GM12872 (cell line): Measurements from ENCODE around the gene SRSF10.

ENCODE experiments used
- TF ChIP-seq, protein P1 (sequence below): IDR thresholded peaks from 3 replicates; pipeline ENCODE4 v1.5.1; 2011; ENCODE audit warnings: low read depth, mild to moderate bottlenecking, low read length, moderate library complexity; ENCODE audit not compliant: insufficient read depth

The SRSF10 gene

GRCh38 chr1:24018611-24019580 lies 38.8 kb upstream of the SRSF10 start:
- TF ChIP-seq, protein P1, sequence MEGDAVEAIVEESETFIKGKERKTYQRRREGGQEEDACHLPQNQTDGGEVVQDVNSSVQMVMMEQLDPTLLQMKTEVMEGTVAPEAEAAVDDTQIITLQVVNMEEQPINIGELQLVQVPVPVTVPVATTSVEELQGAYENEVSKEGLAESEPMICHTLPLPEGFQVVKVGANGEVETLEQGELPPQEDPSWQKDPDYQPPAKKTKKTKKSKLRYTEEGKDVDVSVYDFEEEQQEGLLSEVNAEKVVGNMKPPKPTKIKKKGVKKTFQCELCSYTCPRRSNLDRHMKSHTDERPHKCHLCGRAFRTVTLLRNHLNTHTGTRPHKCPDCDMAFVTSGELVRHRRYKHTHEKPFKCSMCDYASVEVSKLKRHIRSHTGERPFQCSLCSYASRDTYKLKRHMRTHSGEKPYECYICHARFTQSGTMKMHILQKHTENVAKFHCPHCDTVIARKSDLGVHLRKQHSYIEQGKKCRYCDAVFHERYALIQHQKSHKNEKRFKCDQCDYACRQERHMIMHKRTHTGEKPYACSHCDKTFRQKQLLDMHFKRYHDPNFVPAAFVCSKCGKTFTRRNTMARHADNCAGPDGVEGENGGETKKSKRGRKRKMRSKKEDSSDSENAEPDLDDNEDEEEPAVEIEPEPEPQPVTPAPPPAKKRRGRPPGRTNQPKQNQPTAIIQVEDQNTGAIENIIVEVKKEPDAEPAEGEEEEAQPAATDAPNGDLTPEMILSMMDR: no peak

- TF ChIP-seq, protein P1: no peak
Measured at GRCh38 chr1:24015221-24016210, 35.4 kb upstream of the SRSF10 start.

GRCh38 chr1:24010650-24011049 lies 30.5 kb upstream of the SRSF10 start:
- TF ChIP-seq, protein P1: no peak

DNA sequence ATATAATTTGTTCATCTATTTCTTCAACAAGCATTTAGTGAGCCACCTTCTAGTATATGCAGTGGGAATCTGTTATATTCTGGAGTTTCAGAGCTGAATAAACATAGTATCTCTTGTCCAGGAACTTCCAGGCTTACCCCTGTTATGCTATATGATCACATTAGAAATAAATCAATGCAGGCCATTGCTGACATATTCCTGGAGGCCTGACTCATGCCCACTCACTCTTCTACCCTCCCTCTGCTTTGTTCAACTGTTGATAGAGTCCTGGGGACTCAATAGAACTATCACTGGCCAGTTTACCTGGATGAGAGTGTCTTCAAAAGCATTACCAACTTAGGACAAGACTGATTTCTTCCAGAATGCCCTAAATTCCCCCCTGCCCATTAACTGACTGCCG lies 29.3 kb upstream of the SRSF10 start:
- TF ChIP-seq, protein P1: no peak

DNA sequence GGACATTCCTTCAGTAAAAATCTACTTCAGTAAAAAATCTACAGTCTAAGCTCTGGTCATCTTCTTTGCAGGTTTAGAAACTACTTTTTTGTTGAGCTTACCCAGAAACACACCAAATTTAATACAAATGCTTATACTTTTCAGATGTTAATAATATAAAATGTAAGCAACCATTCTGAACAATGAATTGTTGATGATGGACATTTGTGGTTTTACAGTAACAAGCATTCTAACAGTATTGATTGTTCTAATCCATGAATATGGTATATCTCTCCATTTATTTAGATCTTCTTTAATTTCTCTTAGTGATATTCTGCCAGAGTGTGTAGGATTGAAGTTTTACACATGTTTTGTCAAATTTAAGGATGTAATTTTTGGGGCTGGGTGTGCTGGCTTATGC lies 27.0 kb upstream of the SRSF10 start:
- TF ChIP-seq, protein P1: no peak

DNA sequence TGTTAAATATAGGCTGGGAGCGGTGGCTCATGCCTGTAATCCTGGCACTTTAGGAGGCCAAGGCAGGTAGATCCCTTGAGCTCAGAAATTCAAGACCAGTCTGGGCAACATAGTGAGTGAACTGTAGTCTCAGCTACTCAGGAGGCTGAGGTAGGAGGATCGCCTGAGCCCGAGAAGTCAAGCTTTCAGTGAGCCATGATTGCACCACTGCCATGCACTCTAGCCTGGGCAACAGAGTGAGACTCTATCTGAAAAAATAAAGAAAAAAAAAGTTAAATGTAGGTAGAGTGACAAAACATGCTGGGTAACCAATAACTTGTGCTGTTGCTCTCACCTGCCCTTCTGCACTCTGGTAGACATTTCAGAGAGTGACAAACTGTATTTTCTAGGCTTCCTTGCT lies 25.0 kb upstream of the SRSF10 start:
- TF ChIP-seq, protein P1: no peak

DNA sequence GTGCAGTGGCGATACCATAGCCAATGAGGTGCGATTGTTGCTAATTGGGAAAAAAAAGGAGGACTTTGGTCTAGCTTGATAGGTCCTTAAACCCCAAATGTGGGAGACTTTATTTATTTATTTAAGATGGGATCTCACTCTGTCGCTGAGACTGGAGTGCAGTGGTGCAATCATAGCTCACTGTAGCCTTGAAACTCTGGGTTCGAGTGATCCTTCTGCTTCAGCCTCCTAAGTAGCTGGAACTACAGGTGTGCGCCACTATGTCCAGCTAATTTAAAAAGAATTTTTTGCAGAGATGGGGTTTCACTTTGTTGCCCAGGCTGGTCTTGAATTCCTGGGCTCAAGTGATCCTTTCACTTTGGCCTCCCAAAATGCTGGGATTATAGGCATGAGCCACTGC lies 24.0 kb upstream of the SRSF10 start:
- TF ChIP-seq, protein P1: no peak
